GM19240 (cell line): ENCODE measurements around the gene DNM2.
"Not testable (repeated sequence)": the region's sequence is repeated elsewhere in the genome, so short reads cannot be mapped to it uniquely, and the experiment has no call there.

ENCODE experiments used
- DNase-seq: peaks from one replicate; pipeline ENCODE4 v3.0.0; 2011; ENCODE audit warnings: low spot score; ENCODE audit not compliant: insufficient read length

Gene DNM2

GRCh38 chr19:10751109-10751953, 33.5 kb downstream of the DNM2 start:
- no peak for DNase-seq

GRCh38 chr19:10752237-10752912, 34.5 kb downstream of the DNM2 start:
- DNase-seq = no peak

- no peak for DNase-seq
These were observed 35.2 kb downstream of the DNM2 start for GRCh38 chr19:10752913-10753704.

GRCh38 chr19:10756371-10756770, 38.5 kb downstream of the DNM2 start:
- no peak for DNase-seq

GRCh38 chr19:10756791-10757190, 38.9 kb downstream of the DNM2 start:
- DNase-seq = no peak

DNA sequence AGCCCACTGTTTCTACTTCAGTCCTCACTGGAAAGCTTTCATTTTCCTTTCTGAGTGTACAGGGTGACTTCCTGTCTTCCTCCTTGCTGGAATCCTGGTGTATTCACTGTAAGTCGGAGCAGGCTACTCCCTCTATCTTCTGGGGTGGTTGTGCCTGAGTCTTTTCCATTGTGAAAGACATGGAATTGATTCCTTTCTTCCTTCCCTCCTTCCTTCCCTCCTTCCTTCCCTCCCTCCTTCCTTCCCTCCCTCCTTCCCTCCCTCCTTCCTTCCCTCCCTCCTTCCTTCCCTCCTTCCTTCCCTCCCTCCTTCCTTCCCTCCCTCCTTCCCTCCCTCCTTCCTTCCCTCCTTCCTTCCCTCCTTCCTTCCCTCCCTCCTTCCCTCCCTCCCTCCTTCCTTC, 40.2 kb downstream of the DNM2 start:
- DNase-seq = not testable (repeated sequence)

GRCh38 chr19:10758978-10759377, 41.1 kb downstream of the DNM2 start:
- DNase-seq = no peak

- no peak for DNase-seq
These were observed 42.5 kb downstream of the DNM2 start for GRCh38 chr19:10760273-10760944.

GRCh38 chr19:10761443-10762250, 43.8 kb downstream of the DNM2 start:
- DNase-seq = no peak

GRCh38 chr19:10762656-10763055, 44.8 kb downstream of the DNM2 start:
- DNase-seq = no peak

- DNase-seq = no peak
These were observed 45.5 kb downstream of the DNM2 start for GRCh38 chr19:10763411-10763810.

DNA sequence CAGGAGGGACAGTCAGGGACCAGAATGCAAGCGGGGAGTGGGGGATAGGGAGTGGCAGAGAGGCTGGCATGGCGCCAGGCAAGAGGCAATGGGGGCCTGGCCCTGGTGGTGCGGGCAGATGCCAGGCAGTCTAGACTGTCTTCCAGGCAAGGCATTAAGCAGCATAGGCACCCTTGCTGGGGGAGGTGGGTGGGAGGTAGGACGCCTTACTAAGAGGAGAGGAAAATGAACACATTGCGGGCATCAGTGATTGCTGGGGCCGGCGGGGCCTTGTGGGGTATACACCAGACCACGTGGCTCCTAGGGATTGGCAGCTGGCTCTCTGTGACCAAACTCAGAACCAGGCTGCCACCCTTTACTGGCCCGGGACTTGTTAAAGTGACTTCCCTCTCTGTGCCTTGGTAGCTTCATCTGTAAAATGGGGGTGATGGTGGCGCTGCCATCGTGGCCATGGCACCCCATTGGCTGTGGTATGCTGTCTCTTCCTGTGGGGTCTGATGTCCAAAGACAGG, 46.0 kb downstream of the DNM2 start:
- no peak for DNase-seq

GRCh38 chr19:10764340-10764894, 46.5 kb downstream of the DNM2 start:
- DNase-seq = no peak

GRCh38 chr19:10766049-10766623, 48.3 kb downstream of the DNM2 start:
- DNase-seq = no peak

DNA sequence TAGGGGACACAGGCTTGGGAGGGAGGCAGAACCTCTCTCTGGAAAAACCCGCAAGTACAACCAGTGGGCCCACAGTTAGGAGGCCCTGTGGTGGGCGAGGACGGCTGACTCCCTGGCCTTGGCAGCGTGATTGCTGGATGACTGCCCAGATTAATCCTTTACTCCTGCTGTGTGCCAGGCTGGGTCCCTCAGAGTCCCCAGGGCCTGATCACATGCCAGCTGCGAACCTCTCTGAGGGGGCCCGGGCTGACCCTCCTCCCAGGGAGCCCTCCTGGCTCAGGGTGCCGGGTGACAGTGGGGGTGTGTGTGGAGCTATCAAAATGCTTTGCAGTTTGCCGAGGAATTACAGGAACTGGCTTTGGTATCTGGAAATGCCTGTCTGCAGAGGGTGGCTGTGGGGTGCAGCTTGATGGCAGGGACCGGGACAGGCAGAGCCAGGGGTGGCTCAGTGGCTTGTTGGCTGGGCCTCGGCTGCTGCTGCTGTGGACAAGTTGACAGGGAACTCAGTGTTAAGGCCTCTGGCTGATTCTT, 48.9 kb downstream of the DNM2 start:
- DNase-seq = no peak

DNA sequence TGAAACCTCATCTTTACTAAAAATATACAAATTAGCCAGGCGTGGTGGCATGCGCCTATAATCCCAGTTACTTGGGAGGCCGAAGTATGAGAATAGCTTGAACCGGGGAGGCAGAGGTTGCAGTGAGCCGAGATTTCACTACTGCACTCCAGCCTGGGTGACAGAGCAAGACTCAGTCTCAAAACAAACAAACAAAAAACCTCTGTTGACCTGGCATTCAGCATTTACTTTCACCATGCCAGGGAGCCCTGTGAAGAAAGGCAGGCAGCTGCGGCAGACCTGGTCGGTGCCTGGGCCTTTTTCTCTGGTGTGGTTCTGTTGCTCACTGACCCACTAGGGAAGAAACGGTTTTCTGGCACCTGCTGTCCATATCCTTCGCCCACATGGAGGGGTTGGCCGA, 49.8 kb downstream of the DNM2 start:
- no peak for DNase-seq

- DNase-seq = no peak
These were observed 50.5 kb downstream of the DNM2 start for GRCh38 chr19:10768369-10768768.

DNA sequence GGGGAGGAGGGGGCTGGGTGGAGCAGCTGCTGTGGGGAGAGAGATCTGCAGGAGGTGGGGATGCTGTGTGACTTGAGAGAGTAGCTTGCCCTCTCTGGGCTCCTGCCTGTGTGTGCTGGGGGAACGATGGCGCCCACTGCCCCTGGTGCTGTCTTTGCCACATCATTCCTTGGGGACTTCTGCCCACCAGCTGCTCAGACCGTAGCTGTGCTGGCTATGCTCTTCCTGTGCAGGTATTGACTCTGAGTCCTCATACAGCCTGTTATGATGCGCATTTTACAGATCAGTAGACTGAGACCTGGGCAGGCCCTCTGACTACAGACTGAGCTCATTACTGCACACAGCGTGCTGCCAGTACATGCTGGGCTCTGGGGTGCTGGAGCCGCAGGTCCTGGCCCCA, 51.1 kb downstream of the DNM2 start:
- DNase-seq = no peak
